Fibroblast of lung (primary cell): ENCODE data around the gene SLC41A1.

Experiments
- CTCF ChIP-seq, 2 donors: IDR thresholded peaks in 1 of 2; conservative IDR thresholded peaks in 1 of 2; 1 replicate in 1 of 2; 2 replicates in 1 of 2; pipeline ENCODE4 v1.5.1; 2011 to 2012; ENCODE audit warnings: low read length in 2 of 2, control low read depth in 1 of 2, inconsistent platforms in 1 of 2, low read depth in 1 of 2, mild to moderate bottlenecking in 1 of 2
- EZH2 ChIP-seq: IDR thresholded peaks from 2 replicates; pipeline ENCODE4 v1.5.1; 2012; ENCODE audit warnings: low read length, control low read depth, mild to moderate bottlenecking; ENCODE audit errors: missing control alignments

GRCh38 chr1:205792481-205792881, 20.5 kb downstream of the SLC41A1 start:
- TF ChIP-seq CTCF (conservative IDR thresholded peaks at IDR 0.05 in 1 of 2, IDR thresholded peaks at IDR 0.05 in 1 of 2; ENCODE audit: low read depth in 1 of 2, low read length in 2 of 2) (no peak), EZH2 (no peak)
